A549 (cell line): Measurements from ENCODE around the gene TMEM255B. TPM values are rescaled to one million over a fixed set of nuclear protein-coding genes. Genes with fewer than 3 reads are reported as not detected.

ENCODE experiments used
- ATAC-seq, 2 experiments: fragments of 200-7000 bp in 1 of 2; fragments of >200 bp in 1 of 2; cut with Nextera tagmentation in 1 of 2; cut with Tn5 transposase in 1 of 2; 3 replicates each; pipeline versions ENCODE4 v1.8.0 to v1.9.1; 2018 to 2020; ENCODE audit warnings: mild to moderate bottlenecking in 1 of 2, moderate library complexity in 1 of 2
- CTCF ChIA-PET: fragments of 300-600 bp; sonication (Branson Sonifier 250); formaldehyde crosslinking; extraction: SDS; loops from one replicate; lab custom pipeline; 2021; ENCODE audit warnings: antibody characterized with exemption, inconsistent platforms; lab: Yijun Ruan, JAX
- POLR2A ChIA-PET: fragments of 350-600 bp; formaldehyde crosslinking; extraction: SDS; loops from one replicate; lab custom pipeline; 2021; ENCODE audit warnings: antibody characterized with exemption, inconsistent platforms; lab: Yijun Ruan, JAX
- DNase-seq, 2 experiments: peaks; one replicate each; pipeline versions ENCODE4 v3.0.0 to v3.0.0-alpha.2; 2011 to 2016; ENCODE audit warnings: low read depth in 1 of 2, low spot score in 1 of 2
- FAIRE-seq: peaks from 2 replicates; lab custom pipeline; 2011; peaks lifted over from hg19 to GRCh38; lab: Jason Lieb, UNC
- H3K27ac ChIP-seq, 2 experiments: fragments of >200 bp; sonication (Bioruptor Twin); formaldehyde crosslinking; 3 replicates each; pipeline ENCODE4 v1.5.1; 2016 to 2017
- H3K4me1 ChIP-seq: fragments of >200 bp; sonication (Bioruptor Twin); formaldehyde crosslinking; 3 replicates; pipeline ENCODE4 v1.6.1; 2016
- H3K4me2 ChIP-seq: fragments of >200 bp; sonication (Bioruptor Twin); formaldehyde crosslinking; 3 replicates; pipeline ENCODE4 v1.6.1; 2016
- H3K4me3 ChIP-seq: fragments of >200 bp; sonication (Bioruptor Twin); formaldehyde crosslinking; 3 replicates; pipeline ENCODE4 v1.5.1; 2016
- H3K9me3 ChIP-seq: fragments of >200 bp; sonication (Bioruptor Twin); formaldehyde crosslinking; 3 replicates; pipeline ENCODE4 v1.6.1; 2016
- ATOH8 ChIP-seq: fragments of 250-450 bp; sonication (Bioruptor Pico); IDR thresholded peaks from 2 replicates; pipeline ENCODE4 v1.5.0; 2020; ENCODE audit warnings: low read depth, mild to moderate bottlenecking, moderate library complexity
- BCL3 ChIP-seq: fragments of >200 bp; sonication (Bioruptor Twin); formaldehyde crosslinking; IDR thresholded peaks from 3 replicates; pipeline ENCODE4 v1.6.1; 2016
- CHD2 ChIP-seq: fragments of 150-350 bp; IDR thresholded peaks from 2 replicates; pipeline ENCODE4 v1.6.1; 2014; ENCODE audit warnings: low read length; ENCODE audit not compliant: partially characterized antibody
- CHD4 ChIP-seq: fragments of 200-600 bp; sonication (generic); IDR thresholded peaks from 2 replicates; pipeline ENCODE4 v1.6.1; 2016; ENCODE audit warnings: antibody characterized with exemption, mild to moderate bottlenecking, borderline replicate concordance
- FOXS1 ChIP-seq: fragments of 250-450 bp; sonication (Bioruptor Pico); IDR thresholded peaks from 2 replicates; pipeline ENCODE4 v1.5.0; 2020; ENCODE audit warnings: mild to moderate bottlenecking, moderate library complexity
- HDAC2 ChIP-seq: fragments of 200-600 bp; sonication (generic); IDR thresholded peaks from 2 replicates; pipeline ENCODE4 v1.6.1; 2016
- HEYL ChIP-seq: fragments of 250-450 bp; sonication (Bioruptor Pico); IDR thresholded peaks from 2 replicates; pipeline ENCODE4 v1.8.0; 2021; ENCODE audit warnings: mild to moderate bottlenecking, moderate library complexity
- JUN ChIP-seq, 2 experiments: fragments of >200 bp; sonication (Bioruptor Twin); formaldehyde crosslinking; IDR thresholded peaks; 2 replicates in 1 of 2; 3 replicates in 1 of 2; pipeline ENCODE4 v1.6.1; 2016 to 2017
- JUNB ChIP-seq: fragments of >200 bp; sonication (Bioruptor Twin); formaldehyde crosslinking; IDR thresholded peaks from 2 replicates; pipeline ENCODE4 v1.6.1; 2016
- KDM1A ChIP-seq: fragments of 200-600 bp; sonication (generic); IDR thresholded peaks from 2 replicates; pipeline ENCODE4 v1.6.1; 2016; ENCODE audit warnings: low read depth, mild to moderate bottlenecking
- MAZ ChIP-seq: fragments of 150-350 bp; IDR thresholded peaks from 2 replicates; pipeline ENCODE4 v1.6.1; 2014; ENCODE audit warnings: antibody characterized with exemption, low read depth, low read length, borderline replicate concordance
- NFE2L2 ChIP-seq: fragments of 150-350 bp; conservative IDR thresholded peaks from 2 replicates; pipeline ENCODE4 v1.6.1; 2014; ENCODE audit warnings: low read length
- NPAS2 ChIP-seq: fragments of 250-450 bp; sonication (Bioruptor Pico); IDR thresholded peaks from 2 replicates; pipeline ENCODE4 v1.8.0; 2022; ENCODE audit warnings: mild to moderate bottlenecking, moderate library complexity, borderline replicate concordance
- RAD21 ChIP-seq, 2 experiments: fragments of >200 bp in 1 of 2; sonication (Bioruptor Twin) in 1 of 2; formaldehyde crosslinking in 1 of 2; IDR thresholded peaks in 1 of 2; conservative IDR thresholded peaks in 1 of 2; 2 replicates in 1 of 2; 3 replicates in 1 of 2; pipeline ENCODE4 v1.6.1; 2012 to 2018; ENCODE audit warnings: inconsistent platforms in 1 of 2
- RARB ChIP-seq: fragments of 250-450 bp; sonication (Bioruptor Pico); IDR thresholded peaks from 2 replicates; pipeline ENCODE4 v1.8.0; 2021; ENCODE audit warnings: mild to moderate bottlenecking, moderate library complexity
- REST ChIP-seq: fragments of 200-600 bp; sonication (generic); IDR thresholded peaks from 2 replicates; pipeline ENCODE4 v1.6.1; 2016; ENCODE audit warnings: antibody characterized with exemption, mild to moderate bottlenecking, moderate library complexity
- RNF2 ChIP-seq: fragments of 200-600 bp; sonication (generic); IDR thresholded peaks from 2 replicates; pipeline ENCODE4 v1.6.1; 2016; ENCODE audit warnings: low read depth, mild to moderate bottlenecking, antibody characterized with exemption, moderate library complexity, borderline replicate concordance
- TP53 ChIP-seq: fragments of 250-450 bp; sonication (Bioruptor Pico); IDR thresholded peaks from 2 replicates; pipeline ENCODE4 v1.5.0; 2021; ENCODE audit warnings: mild to moderate bottlenecking, moderate library complexity
- USF2 ChIP-seq: fragments of 450-650 bp; IDR thresholded peaks from 2 replicates; pipeline ENCODE4 v1.6.1; 2014; ENCODE audit warnings: antibody characterized with exemption
- ZFP36 ChIP-seq: fragments of 450-650 bp; IDR thresholded peaks from 2 replicates; pipeline ENCODE4 v1.6.1; 2014; ENCODE audit warnings: borderline replicate concordance; ENCODE audit not compliant: partially characterized antibody
- ZNF302 ChIP-seq: fragments of 250-450 bp; sonication (Bioruptor Pico); IDR thresholded peaks from 2 replicates; pipeline ENCODE4 v1.9.0; 2021; ENCODE audit warnings: inconsistent platforms, mild to moderate bottlenecking, moderate library complexity
- ZSCAN20 ChIP-seq: fragments of 250-450 bp; sonication (Bioruptor Pico); IDR thresholded peaks from 2 replicates; pipeline ENCODE4 v1.8.0; 2022; ENCODE audit warnings: mild to moderate bottlenecking, moderate library complexity
- WGBS: methylation state at CpG from one replicate; pipeline ENCODE4 v1.1.6; 2017; ENCODE audit errors: missing lambda C conversion rate; 5-methylcytosine and 5-hydroxymethylcytosine counted together
- polyA plus RNA-seq, 4 experiments: library from polyadenylated mRNA; depleted of rRNA in 3 of 4; stranded (reverse); fragments of >200 nt; fragmentation: RNase III in 1 of 4; extraction: RNeasy Plus Mini Kit Qiagen cat#74134 plus additional on column Dnase treatment in 1 of 4; gene quantifications; 2 replicates in 3 of 4; 3 replicates in 1 of 4; pipeline ENCODE4 v1.2.3, GENCODE V29; 2011 to 2017

The TMEM255B gene
- polyA plus RNA-seq, 2 of the 4 experiments (the other 2 are of a cell fraction) = 0.54 to 1.1 TPM

- no peak for TF ChIP-seq CHD4
- no peak for TF ChIP-seq RARB
Observed at GRCh38 chr13:113739527-113740285, 19.3 kb upstream of the TMEM255B start (continued).

- ChIA-PET CTCF (interaction anchor here (1.2 kb wide), 1 partner anchor 19 kb away, joined by 3 read pairs; the partner anchor contains the start of gene TMEM255B), POLR2A (no interaction called here)
- ATAC-seq (no peak), FAIRE-seq (no peak)
- peaks cover 3% of the 10 kb centered on the region; the same call in 1 of the 3 replicates for H3K4me1 ChIP-seq
- WGBS = 72% methylated on average over 9 of the region's 9 CpGs
- H3K9me3 ChIP-seq = no peaks in the 10 kb centered on the region
- no peak overlapping the region for H3K4me3 ChIP-seq
- no peak for TF ChIP-seq ZNF302 (CRISPR knock-in tag)
- TF ChIP-seq HEYL (CRISPR knock-in tag) = no peak
- no peak for TF ChIP-seq REST
- no peak for TF ChIP-seq RAD21 (conservative IDR thresholded peaks at IDR 0.05 in 1 of 2, IDR thresholded peaks at IDR 0.05 in 1 of 2)
- TF ChIP-seq BCL3 = no peak
- TF ChIP-seq ATOH8 (CRISPR knock-in tag) = no peak
- TF ChIP-seq NPAS2 (CRISPR knock-in tag) = no peak
- TF ChIP-seq FOXS1 (CRISPR knock-in tag) = no peak
- no peak for TF ChIP-seq ZSCAN20 (CRISPR knock-in tag)
- TF ChIP-seq HDAC2 = no peak
- no peak for TF ChIP-seq CHD2
- no peak for TF ChIP-seq TP53 (CRISPR knock-in tag)
- no peak for TF ChIP-seq JUNB
- no peak for TF ChIP-seq NFE2L2
- no peak for TF ChIP-seq JUN (IDR thresholded peaks at IDR 0.05)
- no peak for TF ChIP-seq KDM1A
- TF ChIP-seq ZFP36 = no peak
- no peak for TF ChIP-seq USF2
- no peak for TF ChIP-seq MAZ
- TF ChIP-seq RNF2 = no peak
- TF ChIP-seq, all 56 proteins: peak for 0
- Histone ChIP-seq H3K4me2 (no peak overlapping the region), H3K27ac (no peak overlapping the region)
- DNase-seq = no peak
Observed at GRCh38 chr13:113740286-113740556, 18.8 kb upstream of the TMEM255B start.
